ENCODE data around the gene IL1RAPL2. TPM values are rescaled to one million over a fixed set of nuclear protein-coding genes. Genes with fewer than 3 reads are reported as not detected.
"Not testable (repeated sequence)": the region's sequence is repeated elsewhere in the genome, so short reads cannot be mapped to it uniquely, and the experiment has no call there.

The IL1RAPL2 gene
- total RNA-seq, 1 donor from 2014 or later, result not detected

GRCh38 chrX:104995546-104995945 is 429.5 kb downstream of the IL1RAPL2 start:
- Histone ChIP-seq H3K27ac (no peak overlapping the region), H3K9me3 (no peaks in the 10 kb centered on the region), H3K4me1 (no peaks in the 10 kb centered on the region), H3K36me3 (no peaks in the 10 kb centered on the region), H3K27me3 (no peaks in the 10 kb centered on the region), H3K4me3 (no peak overlapping the region)
- intact Hi-C loops (cut with DNase I), result no loop called here
- no peak for TF ChIP-seq CTCF (IDR thresholded peaks at IDR 0.05)
- no peak for DNase-seq (ENCODE audit: low spot score in 2 of 2)

DNA sequence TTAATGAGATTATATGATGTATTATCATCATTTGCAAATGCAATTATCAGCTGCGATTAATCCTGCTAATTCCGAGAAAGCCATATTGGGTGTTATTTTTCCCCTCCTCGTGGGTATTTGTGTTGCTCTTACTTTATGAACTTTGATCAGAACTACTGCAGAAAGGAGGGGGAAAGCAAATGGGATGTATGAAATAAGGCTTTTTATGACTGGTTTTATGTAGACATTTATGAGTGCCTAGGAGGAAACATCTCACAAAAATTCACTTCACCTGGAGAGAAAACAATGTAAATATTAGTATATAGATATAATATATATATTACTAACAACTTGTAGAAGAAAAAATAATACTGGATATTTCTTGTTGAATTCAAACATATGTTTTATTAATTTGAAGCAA is 440.1 kb downstream of the IL1RAPL2 start:
- intact Hi-C loops (cut with DNase I), result no loop called here
- Histone ChIP-seq H3K9me3 (no peaks in the 10 kb centered on the region), H3K4me1 (no peaks in the 10 kb centered on the region), H3K27ac (no peak overlapping the region), H3K36me3 (no peaks in the 10 kb centered on the region), H3K27me3 (no peaks in the 10 kb centered on the region), H3K4me3 (no peak overlapping the region)
- no peak for TF ChIP-seq CTCF (IDR thresholded peaks at IDR 0.05)
- no peak for DNase-seq (ENCODE audit: low spot score in 2 of 2)

DNA sequence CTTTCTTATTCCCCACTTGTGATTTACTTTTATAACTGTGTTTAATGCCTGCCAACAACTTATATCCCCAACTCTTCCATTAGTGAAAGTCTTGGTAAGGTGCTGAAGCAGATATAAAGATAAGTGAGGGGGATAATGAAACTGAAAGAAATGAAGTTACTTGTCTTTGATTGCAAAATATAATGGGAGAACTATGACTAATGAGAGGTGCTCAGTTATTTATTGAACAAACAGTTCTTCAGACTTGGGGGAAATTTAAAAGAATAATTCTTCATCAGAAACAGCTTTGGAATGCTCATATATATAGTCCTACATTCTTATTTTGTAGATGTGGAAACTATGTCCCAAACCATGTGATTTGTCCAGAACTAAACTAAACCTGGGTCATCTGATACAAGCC is 441.0 kb downstream of the IL1RAPL2 start:
- H3K4me1 ChIP-seq, result no peaks in the 10 kb centered on the region
- H3K27ac ChIP-seq, result no peak overlapping the region
- no peaks in the 10 kb centered on the region for H3K9me3 ChIP-seq
- no peak overlapping the region for H3K4me3 ChIP-seq
- no peak for TF ChIP-seq CTCF (IDR thresholded peaks at IDR 0.05)
- intact Hi-C loops (cut with DNase I), result no loop called here
- no peaks in the 10 kb centered on the region for H3K36me3 ChIP-seq
- DNase-seq (ENCODE audit: low spot score in 2 of 2), result no peak
- no peaks in the 10 kb centered on the region for H3K27me3 ChIP-seq

GRCh38 chrX:105013719-105014118 is 447.7 kb downstream of the IL1RAPL2 start:
- no peak for DNase-seq (ENCODE audit: low spot score in 2 of 2)
- H3K27ac ChIP-seq, result no peak overlapping the region
- no peaks in the 10 kb centered on the region for H3K27me3 ChIP-seq
- H3K4me1 ChIP-seq, result no peaks in the 10 kb centered on the region
- intact Hi-C loops (cut with DNase I), result no loop called here
- no peaks in the 10 kb centered on the region for H3K9me3 ChIP-seq
- TF ChIP-seq CTCF (IDR thresholded peaks at IDR 0.05), result no peak
- no peak overlapping the region for H3K4me3 ChIP-seq
- H3K36me3 ChIP-seq, result no peaks in the 10 kb centered on the region

DNA sequence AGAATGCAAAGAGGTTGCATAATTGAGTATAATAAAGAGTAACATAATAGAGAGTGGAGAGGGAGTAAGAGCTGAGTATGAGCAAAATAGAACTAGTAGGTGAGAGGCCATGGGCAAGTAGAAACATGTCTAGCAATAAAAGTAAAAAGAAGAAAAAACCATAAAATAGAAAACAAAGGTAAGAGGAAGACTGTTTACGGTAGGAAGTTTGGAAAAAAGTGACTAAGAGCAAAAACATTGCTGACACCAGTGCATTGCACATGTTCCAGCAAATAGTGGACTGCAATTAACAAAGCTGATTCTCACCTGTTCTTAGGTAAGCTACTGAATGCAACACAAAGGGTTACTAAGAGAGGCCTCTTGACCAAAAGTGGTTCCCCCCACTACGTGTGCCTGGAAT is 451.6 kb downstream of the IL1RAPL2 start:
- no peaks in the 10 kb centered on the region for H3K27me3 ChIP-seq
- DNase-seq (ENCODE audit: low spot score in 2 of 2), result no peak
- intact Hi-C loops (cut with DNase I), result no loop called here
- no peak overlapping the region for H3K27ac ChIP-seq
- TF ChIP-seq CTCF (IDR thresholded peaks at IDR 0.05), result no peak
- H3K4me1 ChIP-seq, result no peaks in the 10 kb centered on the region
- no peaks in the 10 kb centered on the region for H3K9me3 ChIP-seq
- H3K36me3 ChIP-seq, result no peaks in the 10 kb centered on the region
- H3K4me3 ChIP-seq, result no peak overlapping the region

DNA sequence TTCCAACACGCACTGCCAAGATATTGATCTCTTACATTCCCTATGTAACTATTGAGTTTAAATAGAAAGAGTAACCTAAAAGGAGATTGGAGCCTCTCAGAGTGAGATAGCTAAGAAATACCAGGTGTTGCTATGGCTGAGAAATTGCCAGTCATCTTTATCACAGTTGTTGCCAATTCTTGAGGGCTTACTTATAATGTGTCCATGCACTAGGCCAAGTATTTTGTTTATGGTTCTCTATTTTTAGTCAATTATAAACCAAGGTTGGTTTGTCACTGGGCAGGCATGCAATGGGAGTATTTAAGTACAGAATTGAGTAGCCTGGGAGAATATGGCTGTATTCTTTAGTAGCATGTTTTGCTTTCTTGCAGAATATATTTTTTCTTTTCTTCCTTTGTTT is 452.9 kb downstream of the IL1RAPL2 start:
- DNase-seq (ENCODE audit: low spot score in 2 of 2), result no peak
- H3K27me3 ChIP-seq, result no peaks in the 10 kb centered on the region
- H3K9me3 ChIP-seq, result no peaks in the 10 kb centered on the region
- H3K4me1 ChIP-seq, result no peaks in the 10 kb centered on the region
- H3K4me3 ChIP-seq, result no peak overlapping the region
- no peak overlapping the region for H3K27ac ChIP-seq
- TF ChIP-seq CTCF (IDR thresholded peaks at IDR 0.05), result no peak
- no peaks in the 10 kb centered on the region for H3K36me3 ChIP-seq
- intact Hi-C loops (cut with DNase I), result no loop called here

DNA sequence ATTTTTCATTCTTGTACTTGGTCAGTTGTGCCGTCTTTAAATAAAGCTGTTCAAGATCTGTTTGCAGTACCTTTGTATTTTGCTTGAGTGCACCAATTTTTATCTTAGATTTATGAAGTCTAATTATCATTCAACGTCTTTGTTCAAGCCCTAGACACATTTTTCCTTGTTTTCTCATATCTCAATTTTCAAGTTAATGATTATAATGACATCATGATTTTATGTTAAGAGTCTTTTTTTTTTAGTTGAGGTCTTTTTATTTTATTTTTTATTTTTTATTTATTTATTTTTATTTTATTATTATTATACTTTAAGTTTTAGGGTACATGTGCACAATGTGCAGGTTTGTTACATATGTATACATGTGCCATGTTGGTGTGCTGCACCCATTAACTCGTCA is 463.0 kb downstream of the IL1RAPL2 start:
- DNase-seq (ENCODE audit: low spot score in 2 of 2); H3K27me3 ChIP-seq; intact Hi-C loops (cut with DNase I); H3K9me3 ChIP-seq; H3K4me3 ChIP-seq; H3K27ac ChIP-seq; H3K4me1 ChIP-seq; H3K36me3 ChIP-seq: not testable (repeated sequence)
